ENCODE results near the gene SNAP25.

SNAP25 gene

GRCh38 chr20:10336959-10337729, 118.5 kb downstream of the SNAP25 start:
- H3K27ac ChIP-seq (ENCODE audit: low read depth, low read length) = no peak overlapping the region

GRCh38 chr20:10338426-10339180, 120.0 kb downstream of the SNAP25 start:
- no peak overlapping the region for H3K27ac ChIP-seq (ENCODE audit: low read depth, low read length)
- H3K4me1 ChIP-seq (ENCODE audit: control insufficient read depth, insufficient read depth, low read length) = no peaks in the 10 kb centered on the region
- no peak overlapping the region for H3K4me3 ChIP-seq (ENCODE audit: low read depth, low read length)
- H3K27me3 ChIP-seq (ENCODE audit: control insufficient read depth, insufficient read depth, low read length) = no peaks in the 10 kb centered on the region
- 0 out of 2 replicates have a peak, but pooled peaks cover 6% of the 10 kb centered on the region for H3K9me3 ChIP-seq (ENCODE audit: control insufficient read depth, insufficient read depth, low read length)
- no peak overlapping the region for H3K9ac ChIP-seq (ENCODE audit: low read depth, low read length)
- H3K36me3 ChIP-seq (ENCODE audit: control insufficient read depth, insufficient read depth, low read length) = no peaks in the 10 kb centered on the region

More at GRCh38 chr20:10336959-10337729, 118.5 kb downstream of the SNAP25 start:
- H3K4me1 ChIP-seq (ENCODE audit: control insufficient read depth, insufficient read depth, low read length) = peaks cover 4% of the 10 kb centered on the region; the same call in 1 of the 2 replicates
- no peak overlapping the region for H3K4me3 ChIP-seq (ENCODE audit: low read depth, low read length)
- H3K27me3 ChIP-seq (ENCODE audit: control insufficient read depth, insufficient read depth, low read length) = no peaks in the 10 kb centered on the region
- no peak overlapping the region for H3K9ac ChIP-seq (ENCODE audit: low read depth, low read length)
- H3K36me3 ChIP-seq (ENCODE audit: control insufficient read depth, insufficient read depth, low read length) = no peaks in the 10 kb centered on the region
- 0 out of 2 replicates have a peak, but pooled peaks cover 2% of the 10 kb centered on the region for H3K9me3 ChIP-seq (ENCODE audit: control insufficient read depth, insufficient read depth, low read length)

- no peaks in the 10 kb centered on the region for H3K4me1 ChIP-seq (ENCODE audit: control insufficient read depth, insufficient read depth, low read length)
- H3K4me3 ChIP-seq (ENCODE audit: low read depth, low read length) = no peak overlapping the region
- 0 out of 2 replicates have a peak, but pooled peaks cover 9% of the 10 kb centered on the region for H3K9me3 ChIP-seq (ENCODE audit: control insufficient read depth, insufficient read depth, low read length)
- no peak overlapping the region for H3K27ac ChIP-seq (ENCODE audit: low read depth, low read length)
- H3K36me3 ChIP-seq (ENCODE audit: control insufficient read depth, insufficient read depth, low read length) = no peaks in the 10 kb centered on the region
- no peaks in the 10 kb centered on the region for H3K27me3 ChIP-seq (ENCODE audit: control insufficient read depth, insufficient read depth, low read length)
- H3K9ac ChIP-seq (ENCODE audit: low read depth, low read length) = no peak overlapping the region
These were observed 121.0 kb downstream of the SNAP25 start for GRCh38 chr20:10339609-10340008.

DNA sequence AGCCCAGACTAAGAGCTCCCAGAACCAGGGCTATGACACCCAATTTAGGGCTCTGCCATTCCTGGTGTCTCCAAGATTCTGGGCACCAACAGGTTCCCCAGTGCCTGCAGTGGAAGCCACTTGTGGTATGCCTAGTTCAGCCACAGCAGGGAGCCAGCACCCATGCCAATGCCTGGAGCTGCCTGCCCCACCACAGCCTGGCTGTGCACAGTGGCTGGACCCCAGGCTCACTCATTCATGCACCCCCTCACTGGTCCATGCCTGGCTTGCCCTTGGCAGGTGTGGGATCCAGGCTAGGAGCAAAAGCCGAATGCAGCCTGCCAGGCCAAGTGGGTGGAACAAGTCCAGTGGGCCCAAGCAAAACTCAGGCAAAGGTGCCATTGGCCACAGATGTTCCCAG, 123.5 kb downstream of the SNAP25 start:
- no peak overlapping the region for H3K27ac ChIP-seq (ENCODE audit: low read depth, low read length)
- H3K36me3 ChIP-seq (ENCODE audit: control insufficient read depth, insufficient read depth, low read length) = no peaks in the 10 kb centered on the region
- peaks cover 4% of the 10 kb centered on the region; the same call in 1 of the 2 replicates for H3K4me1 ChIP-seq (ENCODE audit: control insufficient read depth, insufficient read depth, low read length)
- H3K4me3 ChIP-seq (ENCODE audit: low read depth, low read length) = no peak overlapping the region
- no peaks in the 10 kb centered on the region for H3K27me3 ChIP-seq (ENCODE audit: control insufficient read depth, insufficient read depth, low read length)
- H3K9ac ChIP-seq (ENCODE audit: low read depth, low read length) = no peak overlapping the region
- H3K9me3 ChIP-seq (ENCODE audit: control insufficient read depth, insufficient read depth, low read length) = 0 out of 2 replicates have a peak, but pooled peaks cover 9% of the 10 kb centered on the region

DNA sequence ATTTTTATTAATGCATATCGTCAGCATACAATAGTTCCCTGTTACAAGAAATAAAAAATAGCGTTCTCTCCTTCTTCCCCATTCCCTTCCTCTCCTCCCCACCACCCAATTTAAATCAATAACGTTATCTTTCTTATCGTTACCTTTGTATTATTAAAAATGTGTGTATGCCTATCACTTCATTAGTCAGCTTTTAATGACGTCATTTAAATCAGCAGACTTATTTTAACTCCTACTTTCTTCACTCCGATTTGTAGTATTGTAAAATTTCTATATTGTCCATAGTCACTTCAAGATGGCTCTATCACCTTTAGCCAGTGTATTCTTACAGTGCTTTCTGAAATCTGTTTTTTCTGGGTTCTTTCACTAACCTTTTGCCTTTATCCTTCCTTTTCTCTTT, 126.3 kb downstream of the SNAP25 start:
- H3K36me3 ChIP-seq (ENCODE audit: control insufficient read depth, insufficient read depth, low read length) = no peaks in the 10 kb centered on the region
- H3K9ac ChIP-seq (ENCODE audit: low read depth, low read length) = no peak overlapping the region
- 0 out of 2 replicates have a peak, but pooled peaks cover 9% of the 10 kb centered on the region for H3K9me3 ChIP-seq (ENCODE audit: control insufficient read depth, insufficient read depth, low read length)
- H3K4me3 ChIP-seq (ENCODE audit: low read depth, low read length) = no peak overlapping the region
- peaks cover 4% of the 10 kb centered on the region; the same call in 1 of the 2 replicates for H3K4me1 ChIP-seq (ENCODE audit: control insufficient read depth, insufficient read depth, low read length)
- H3K27me3 ChIP-seq (ENCODE audit: control insufficient read depth, insufficient read depth, low read length) = no peaks in the 10 kb centered on the region
- H3K27ac ChIP-seq (ENCODE audit: low read depth, low read length) = no peak overlapping the region

- Histone ChIP-seq H3K9me3 (ENCODE audit: control insufficient read depth, insufficient read depth, low read length) (0 out of 2 replicates have a peak, but pooled peaks cover 7% of the 10 kb centered on the region), H3K36me3 (ENCODE audit: control insufficient read depth, insufficient read depth, low read length) (no peaks in the 10 kb centered on the region), H3K9ac (ENCODE audit: low read depth, low read length) (no peak overlapping the region), H3K4me3 (ENCODE audit: low read depth, low read length) (no peak overlapping the region), H3K4me1 (ENCODE audit: control insufficient read depth, insufficient read depth, low read length) (peaks cover 17% of the 10 kb centered on the region), H3K27ac (ENCODE audit: low read depth, low read length) (no peak overlapping the region), H3K27me3 (ENCODE audit: control insufficient read depth, insufficient read depth, low read length) (no peaks in the 10 kb centered on the region)
These were observed 128.7 kb downstream of the SNAP25 start for GRCh38 chr20:10347086-10347880.

DNA sequence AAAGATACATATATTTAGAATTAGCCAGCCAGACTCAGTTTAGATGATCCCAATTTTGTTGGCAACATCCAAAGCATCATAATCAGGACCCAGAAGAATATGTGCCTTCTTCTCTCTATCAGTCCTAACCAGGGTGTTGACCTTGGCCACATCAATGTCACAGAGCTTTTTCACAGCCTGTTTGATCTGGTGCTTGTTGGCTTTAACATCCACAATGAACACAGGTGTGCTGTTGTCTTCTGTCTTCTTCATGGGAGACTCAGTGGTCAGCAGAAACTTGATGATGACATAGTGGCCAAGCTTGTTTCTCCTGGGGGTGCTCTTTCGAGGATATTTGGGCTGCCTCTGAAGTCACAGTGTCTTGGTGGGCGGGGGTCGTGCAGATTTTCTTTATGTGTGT, 130.5 kb downstream of the SNAP25 start:
- peaks cover 32% of the 10 kb centered on the region for H3K4me1 ChIP-seq (ENCODE audit: control insufficient read depth, insufficient read depth, low read length)

GRCh38 chr20:10350188-10350842, 131.7 kb downstream of the SNAP25 start:
- Histone ChIP-seq H3K9me3 (ENCODE audit: control insufficient read depth, insufficient read depth, low read length) (no peaks in the 10 kb centered on the region), H3K27ac (ENCODE audit: low read depth, low read length) (peak overlapping the region; percentile 90), H3K4me3 (ENCODE audit: low read depth, low read length) (no peak overlapping the region), H3K27me3 (ENCODE audit: control insufficient read depth, insufficient read depth, low read length) (no peaks in the 10 kb centered on the region), H3K36me3 (ENCODE audit: control insufficient read depth, insufficient read depth, low read length) (no peaks in the 10 kb centered on the region), H3K9ac (ENCODE audit: low read depth, low read length) (no peak overlapping the region), H3K4me1 (ENCODE audit: control insufficient read depth, insufficient read depth, low read length) (peaks cover 32% of the 10 kb centered on the region)

More for the DNA sequence above, 130.5 kb downstream of the SNAP25 start:
- no peak overlapping the region for H3K4me3 ChIP-seq (ENCODE audit: low read depth, low read length)
- H3K36me3 ChIP-seq (ENCODE audit: control insufficient read depth, insufficient read depth, low read length) = no peaks in the 10 kb centered on the region
- H3K27me3 ChIP-seq (ENCODE audit: control insufficient read depth, insufficient read depth, low read length) = no peaks in the 10 kb centered on the region
- no peaks in the 10 kb centered on the region for H3K9me3 ChIP-seq (ENCODE audit: control insufficient read depth, insufficient read depth, low read length)
- no peak overlapping the region for H3K9ac ChIP-seq (ENCODE audit: low read depth, low read length)
- no peak overlapping the region for H3K27ac ChIP-seq (ENCODE audit: low read depth, low read length)

DNA sequence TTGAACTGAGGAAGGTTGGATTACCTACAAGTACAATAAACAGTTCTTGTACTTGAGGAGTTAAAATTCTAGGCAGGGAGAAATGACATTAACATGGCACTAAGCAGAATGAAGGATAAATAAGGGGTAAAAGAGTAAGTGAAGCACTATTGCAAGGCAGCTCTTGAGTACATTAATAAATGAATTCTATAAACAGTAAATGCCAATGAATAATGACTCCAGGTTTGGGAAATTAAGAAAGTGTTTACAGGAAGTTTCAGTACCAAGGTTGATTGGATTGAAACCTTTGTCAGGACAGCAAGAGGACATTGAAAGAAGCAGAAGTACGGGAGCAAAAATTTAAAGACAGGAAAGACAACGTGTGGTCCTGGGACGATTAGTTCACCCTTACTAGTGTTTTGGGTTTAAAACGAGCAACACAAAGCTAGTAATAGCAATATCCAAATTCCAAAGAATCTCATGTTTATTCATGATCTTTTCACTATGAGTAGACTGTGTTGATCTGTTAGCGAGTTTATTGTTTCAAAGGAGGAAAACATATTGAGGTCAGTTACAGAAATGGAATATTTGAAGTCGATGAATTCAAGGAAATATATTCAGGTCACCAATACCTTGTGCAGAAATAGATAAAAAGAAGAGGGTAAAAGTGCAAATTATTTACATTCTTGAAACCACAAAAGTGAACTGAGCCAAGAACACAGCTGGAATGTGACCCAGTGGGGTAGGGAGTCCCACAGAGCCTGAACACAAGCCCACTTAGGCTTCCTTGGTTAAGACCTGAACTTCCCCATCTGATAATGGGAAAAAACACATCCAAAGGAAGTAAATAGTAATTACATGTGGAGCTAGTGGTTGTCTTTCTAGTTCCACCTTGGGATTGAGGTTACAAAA, 134.5 kb downstream of the SNAP25 start:
- H3K9me3 ChIP-seq (ENCODE audit: control insufficient read depth, insufficient read depth, low read length) = no peaks in the 10 kb centered on the region
- H3K27me3 ChIP-seq (ENCODE audit: control insufficient read depth, insufficient read depth, low read length) = no peaks in the 10 kb centered on the region
- H3K36me3 ChIP-seq (ENCODE audit: control insufficient read depth, insufficient read depth, low read length) = no peaks in the 10 kb centered on the region
- H3K27ac ChIP-seq (ENCODE audit: low read depth, low read length) = peak overlapping the region; percentile 90
- no peak overlapping the region for H3K9ac ChIP-seq (ENCODE audit: low read depth, low read length)
- peaks cover 28% of the 10 kb centered on the region for H3K4me1 ChIP-seq (ENCODE audit: control insufficient read depth, insufficient read depth, low read length)
- H3K4me3 ChIP-seq (ENCODE audit: low read depth, low read length) = no peak overlapping the region; the same call in 1 of the 2 replicates
